DND-41 (cell line): ENCODE data around the gene LIPG.

Source experiments
- CTCF ChIP-seq: IDR thresholded peaks from 2 replicates; pipeline ENCODE4 v1.5.1; 2012; ENCODE audit warnings: borderline replicate concordance, low read length, moderate library complexity, mild to moderate bottlenecking; ENCODE audit not compliant: poor library complexity, severe bottlenecking; ENCODE audit errors: extremely low read depth
- EZH2 ChIP-seq: IDR thresholded peaks from 3 replicates; pipeline ENCODE4 v1.6.1; 2012; ENCODE audit warnings: borderline replicate concordance, low read depth, mild to moderate bottlenecking, moderate library complexity, low read length, inconsistent platforms; ENCODE audit not compliant: severe bottlenecking

- no peak for TF ChIP-seq CTCF
- TF ChIP-seq EZH2, result no peak
These were observed 1.1 kb upstream of the LIPG start for GRCh38 chr18:49560624-49561288.
